SKM-1 (cell line): ENCODE results near the gene ZNF488.

Source experiments
- DNase-seq: peaks from one replicate; lab custom pipeline; 2025; ENCODE audit not compliant: unreplicated experiment; lab: John Stamatoyannopoulos, UW

Gene ZNF488

GRCh38 chr10:47367646-47368045, 16.4 kb downstream of the ZNF488 start:
- no peak for DNase-seq

DNA sequence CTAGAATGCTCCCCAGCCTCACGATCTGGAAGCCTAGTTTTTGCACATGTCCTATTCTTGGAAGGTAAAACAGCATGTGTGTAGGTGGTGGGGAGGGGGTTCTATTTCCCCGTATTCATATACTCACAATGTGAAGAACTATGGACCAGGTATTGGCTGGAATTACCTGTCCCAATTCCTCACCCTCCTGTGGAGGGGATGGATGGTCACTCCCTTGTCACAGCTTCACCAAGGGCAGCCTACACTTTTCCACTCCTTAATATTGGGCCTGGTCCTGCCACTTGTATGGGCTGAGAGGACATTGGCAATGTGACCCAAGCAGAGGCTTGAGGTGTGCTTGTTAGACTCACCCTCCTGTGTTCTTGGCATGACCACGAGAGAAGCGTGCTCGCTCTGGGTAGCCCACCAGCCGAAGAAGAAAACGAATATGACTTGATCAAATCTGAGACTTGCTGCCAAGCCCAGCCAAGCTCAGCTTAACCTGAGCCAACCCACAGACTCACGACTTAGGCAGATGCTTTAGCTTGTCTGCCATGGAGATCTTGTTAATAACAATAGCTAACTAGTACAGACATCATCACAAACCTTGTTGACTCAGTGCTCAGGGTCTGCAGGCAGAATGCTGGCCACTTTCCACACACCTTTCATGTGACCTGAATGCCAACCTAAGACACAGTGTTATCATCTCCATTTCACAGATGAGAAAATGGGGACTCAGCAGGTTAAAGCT, 17.2 kb downstream of the ZNF488 start:
- DNase-seq = no peak

GRCh38 chr10:47366181-47366631, 17.9 kb downstream of the ZNF488 start:
- DNase-seq = no peak

- DNase-seq = no peak
Measured at GRCh38 chr10:47365431-47366180, 18.5 kb downstream of the ZNF488 start.

DNA sequence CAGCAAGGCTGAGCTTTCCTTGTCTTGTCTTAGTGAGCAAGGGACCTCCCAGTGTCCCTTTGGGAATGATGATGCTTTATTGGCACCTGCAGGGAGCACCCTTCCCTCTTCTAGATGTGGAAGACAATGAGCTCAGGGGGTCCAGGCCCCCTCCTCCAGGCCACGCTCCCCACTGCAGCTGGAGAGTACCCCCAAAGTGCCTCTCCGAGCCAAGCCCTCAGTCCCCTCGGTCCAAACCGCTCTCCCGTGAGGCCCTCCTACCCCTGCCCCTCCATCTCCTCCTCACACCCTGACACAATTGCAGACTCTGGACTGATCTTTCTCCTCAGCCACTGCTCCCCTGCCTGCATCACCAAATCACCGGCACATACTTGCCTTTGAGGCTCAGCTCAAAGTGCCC, 19.2 kb downstream of the ZNF488 start:
- no peak for DNase-seq

GRCh38 chr10:47364366-47364765, 19.7 kb downstream of the ZNF488 start:
- DNase-seq = no peak

- DNase-seq = no peak
Measured at GRCh38 chr10:47363781-47364180, 20.3 kb downstream of the ZNF488 start.

DNA sequence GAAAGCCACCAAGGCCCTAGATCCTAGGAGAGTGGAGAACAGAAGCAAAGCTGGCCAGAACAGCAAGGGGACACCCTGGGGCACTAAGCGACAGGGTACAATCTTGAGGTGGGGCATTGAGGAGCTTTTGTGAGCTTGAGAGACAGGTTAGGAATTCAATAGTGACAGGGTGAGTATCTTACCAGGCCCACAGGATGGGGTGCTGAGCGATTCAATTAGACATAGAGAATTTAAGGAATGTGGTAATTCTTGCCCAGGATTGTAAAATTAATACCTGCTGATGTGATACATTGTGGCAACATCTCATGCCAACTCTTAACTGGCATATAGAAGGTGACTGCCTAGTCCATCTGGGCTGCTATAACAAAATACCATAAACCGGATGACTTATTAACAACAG, 21.9 kb downstream of the ZNF488 start:
- DNase-seq = no peak

GRCh38 chr10:47361293-47361692, 22.8 kb downstream of the ZNF488 start:
- no peak for DNase-seq

DNA sequence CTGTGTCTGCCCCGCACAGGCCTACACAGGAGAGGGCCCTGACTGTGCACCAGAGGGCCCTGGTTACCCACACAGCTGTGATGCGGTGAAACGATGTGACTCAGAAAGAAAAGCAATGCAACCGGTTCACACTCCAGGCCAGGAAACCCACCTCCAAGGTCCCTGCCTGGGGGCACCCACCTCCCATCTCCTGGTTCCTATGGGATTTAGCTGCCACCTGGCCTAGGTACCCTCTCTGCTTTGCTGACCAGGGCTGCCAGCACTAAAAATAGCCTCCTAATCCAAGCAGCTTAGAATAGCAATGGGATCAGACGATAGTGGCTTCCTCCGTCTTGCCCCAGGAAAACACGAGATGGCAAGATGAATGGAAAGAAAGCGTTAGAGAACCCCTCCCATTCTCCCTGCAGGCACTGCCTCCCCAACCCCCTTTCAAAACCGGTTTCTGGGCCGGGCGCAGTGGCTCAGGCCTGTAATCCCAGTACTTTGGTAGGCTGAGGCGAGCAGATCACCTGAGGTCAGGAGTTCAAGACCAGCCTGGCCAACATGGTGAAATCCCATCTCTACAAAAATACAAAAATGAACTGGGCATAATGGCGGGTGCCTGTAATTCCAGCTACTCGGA, 23.6 kb downstream of the ZNF488 start:
- DNase-seq = no peak

DNA sequence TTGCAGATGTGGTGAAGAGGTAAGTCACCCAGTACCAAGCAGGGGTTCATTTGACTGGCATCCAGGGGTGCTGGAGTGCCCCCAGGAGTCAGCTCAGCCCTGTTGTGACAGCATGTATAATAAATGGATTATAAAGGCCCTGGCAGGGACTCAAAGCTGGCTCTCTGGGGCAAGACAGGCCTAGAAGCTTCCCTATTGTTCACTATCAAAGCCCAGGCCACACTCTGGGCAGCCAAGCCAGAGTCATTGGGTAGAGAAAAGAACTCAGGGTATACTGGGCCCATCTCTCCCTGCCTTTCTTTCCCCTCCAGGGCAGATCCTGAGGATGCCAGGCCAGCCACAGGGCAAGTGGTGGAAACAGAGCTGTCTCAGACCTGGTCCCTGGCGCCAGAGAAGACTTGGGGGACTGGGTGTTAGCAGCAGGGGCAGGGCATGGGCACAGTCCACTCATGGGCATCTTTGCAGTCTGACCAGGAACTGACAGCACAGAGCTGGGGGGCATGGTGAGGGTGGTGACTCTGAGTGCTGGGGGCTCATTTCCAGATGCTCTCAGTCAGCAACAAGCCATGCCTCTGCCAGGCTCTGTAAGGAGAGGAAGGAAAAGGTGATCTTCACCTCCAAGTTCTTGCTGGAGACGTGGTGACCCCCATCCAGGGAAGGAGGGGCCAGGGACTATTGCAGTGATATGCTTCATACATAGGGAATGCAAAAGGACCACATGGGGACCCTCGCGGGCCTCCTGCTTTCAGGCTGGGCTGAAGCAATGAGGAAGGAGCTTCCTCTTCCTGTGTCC, 24.3 kb downstream of the ZNF488 start:
- DNase-seq = no peak

DNA sequence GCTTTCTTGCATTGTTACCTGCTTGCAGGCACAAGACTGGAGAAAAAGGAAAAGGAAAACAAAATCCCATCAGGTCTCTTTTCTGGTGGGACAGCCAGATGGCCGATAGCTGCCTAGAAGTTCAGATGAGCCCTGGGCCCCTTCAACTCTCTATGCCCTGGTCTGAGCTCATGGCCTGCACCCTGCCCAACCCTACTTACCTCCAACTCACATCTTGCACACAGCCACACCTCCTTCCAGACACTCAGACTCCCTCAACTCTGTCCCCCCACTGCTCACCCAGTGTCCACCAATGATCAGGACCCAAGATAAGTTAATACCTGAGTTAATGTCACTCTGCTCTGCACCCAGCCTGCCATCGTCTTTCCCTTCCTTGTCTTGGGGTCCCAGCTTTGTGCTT, 25.0 kb downstream of the ZNF488 start:
- no peak for DNase-seq

DNA sequence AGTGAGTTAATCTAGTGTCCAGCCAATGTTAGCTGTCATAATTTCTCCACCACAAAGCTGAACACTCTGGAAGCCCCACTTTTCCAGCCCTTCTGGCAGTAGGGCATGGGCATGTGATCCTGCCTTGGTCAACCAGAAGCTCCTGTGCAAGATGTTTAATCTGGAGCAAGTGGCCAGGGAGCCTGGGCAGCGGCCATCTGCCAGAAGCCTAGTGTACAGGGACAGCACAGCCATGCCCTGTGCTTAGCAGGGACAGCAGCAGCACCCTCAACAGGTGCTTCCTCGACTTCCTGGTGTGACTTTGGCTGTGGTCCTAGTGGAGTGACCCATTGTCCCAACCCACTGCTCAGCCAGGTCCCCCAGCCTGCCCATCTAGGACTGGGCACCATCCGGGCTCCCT, 25.6 kb downstream of the ZNF488 start:
- no peak for DNase-seq

DNA sequence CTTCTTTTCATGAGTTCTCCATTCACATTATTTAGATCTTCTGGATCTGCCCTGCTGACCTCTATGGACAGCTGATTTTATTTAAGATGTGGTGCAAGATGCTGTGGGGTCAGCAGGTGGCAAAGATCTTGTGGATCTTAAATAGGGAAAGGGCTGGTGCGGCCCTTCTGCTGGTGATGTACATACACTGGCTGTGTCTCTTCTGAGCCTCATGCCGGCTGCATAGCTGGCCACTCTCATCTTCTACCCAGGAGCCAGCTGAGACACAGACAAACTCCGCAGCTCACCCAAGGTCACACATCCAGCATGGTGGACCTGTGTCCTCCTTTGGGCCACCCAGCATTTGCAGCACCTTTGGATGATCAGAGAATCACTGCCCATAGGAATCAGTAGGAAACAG, 26.2 kb downstream of the ZNF488 start:
- DNase-seq = no peak

GRCh38 chr10:47357131-47357582, 26.9 kb downstream of the ZNF488 start:
- no peak for DNase-seq

DNA sequence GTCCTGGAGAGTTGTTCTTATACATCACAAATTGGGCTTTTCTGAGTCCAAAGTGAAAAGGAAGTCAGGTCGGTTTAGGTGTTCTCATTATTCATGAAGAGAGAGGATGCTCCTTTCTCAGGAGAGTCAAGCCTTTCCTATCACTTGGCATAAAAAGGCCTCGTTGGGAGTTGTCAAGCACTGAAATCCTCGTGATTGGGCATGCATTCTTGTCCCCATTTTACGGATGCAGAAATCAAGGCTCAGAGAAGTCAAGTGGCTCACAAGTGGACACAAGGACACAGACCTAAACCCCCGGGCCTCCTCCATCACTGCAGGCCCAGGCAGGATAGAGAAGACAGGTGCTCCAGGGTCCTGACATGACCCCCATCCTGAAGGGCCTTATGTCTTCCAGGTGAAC, 27.4 kb downstream of the ZNF488 start:
- no peak for DNase-seq

GRCh38 chr10:47354900-47355299, 29.2 kb downstream of the ZNF488 start:
- no peak for DNase-seq

- DNase-seq = no peak
Measured at GRCh38 chr10:47354165-47354564, 29.9 kb downstream of the ZNF488 start.

DNA sequence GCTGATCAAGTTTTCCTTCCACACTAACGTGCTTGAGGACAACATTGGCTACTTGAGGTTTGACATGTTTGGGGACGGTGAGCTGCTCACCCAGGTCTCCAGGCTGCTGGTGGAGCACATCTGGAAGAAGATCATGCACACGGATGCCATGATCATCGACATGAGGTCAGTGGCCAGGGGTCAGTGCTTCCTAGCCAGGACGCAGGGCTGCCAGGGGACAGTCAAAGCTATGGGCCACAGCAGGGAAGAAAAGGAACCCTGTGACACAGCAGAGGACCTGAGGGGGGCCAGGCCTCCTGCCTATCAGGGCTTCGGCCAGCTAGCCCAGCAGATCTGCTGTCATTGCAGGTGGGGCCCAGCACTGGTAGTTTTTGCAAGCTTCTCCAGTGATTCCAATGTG, 30.7 kb downstream of the ZNF488 start:
- DNase-seq = no peak

- DNase-seq = no peak
Measured at GRCh38 chr10:47351899-47352815, 31.9 kb downstream of the ZNF488 start.
